Measurements from ENCODE around the gene NOS1AP.

The NOS1AP gene

GRCh38 chr1:162265983-162266382 is 196.5 kb downstream of the NOS1AP start:
- DNase-seq: no peak

GRCh38 chr1:162270016-162270770 is 200.7 kb downstream of the NOS1AP start:
- no peak for DNase-seq

GRCh38 chr1:162271972-162272371 is 202.5 kb downstream of the NOS1AP start:
- no peak for DNase-seq

- DNase-seq: no peak
Observed at GRCh38 chr1:162272419-162272818, 202.9 kb downstream of the NOS1AP start.

GRCh38 chr1:162275622-162276175 is 206.2 kb downstream of the NOS1AP start:
- no peak for DNase-seq

GRCh38 chr1:162276493-162276892 is 207.0 kb downstream of the NOS1AP start:
- DNase-seq: peak; percentile 3

- no peak for DNase-seq
Observed at GRCh38 chr1:162279136-162279498, 209.6 kb downstream of the NOS1AP start.

- DNase-seq: no peak
Observed at GRCh38 chr1:162281426-162281825, 211.9 kb downstream of the NOS1AP start.

GRCh38 chr1:162283657-162284056 is 214.2 kb downstream of the NOS1AP start:
- no peak for DNase-seq

- DNase-seq: no peak
Observed at GRCh38 chr1:162284206-162284955, 214.9 kb downstream of the NOS1AP start.

GRCh38 chr1:162285149-162285561 is 215.7 kb downstream of the NOS1AP start:
- DNase-seq: no peak

- DNase-seq: no peak
Observed at GRCh38 chr1:162291000-162291399, 221.5 kb downstream of the NOS1AP start.

- DNase-seq: no peak
Observed at GRCh38 chr1:162292422-162292849, 222.9 kb downstream of the NOS1AP start.

- DNase-seq: no peak
Observed at GRCh38 chr1:162293073-162293692, 223.7 kb downstream of the NOS1AP start.

- no peak for DNase-seq
Observed at GRCh38 chr1:162294015-162294414, 224.5 kb downstream of the NOS1AP start.

GRCh38 chr1:162297208-162297607 is 227.7 kb downstream of the NOS1AP start:
- DNase-seq: no peak

GRCh38 chr1:162298266-162298665 is 228.8 kb downstream of the NOS1AP start:
- DNase-seq: no peak

GRCh38 chr1:162299018-162299417 is 229.5 kb downstream of the NOS1AP start:
- no peak for DNase-seq

- DNase-seq: no peak
Observed at GRCh38 chr1:162300057-162300917, 230.8 kb downstream of the NOS1AP start.

GRCh38 chr1:162301696-162302095 is 232.2 kb downstream of the NOS1AP start:
- DNase-seq: no peak

GRCh38 chr1:162302306-162303003 is 233.0 kb downstream of the NOS1AP start:
- no peak for DNase-seq

GRCh38 chr1:162303004-162303344 is 233.5 kb downstream of the NOS1AP start:
- DNase-seq: no peak

All from CD4-positive, alpha-beta T cell treated with Interleukin-10 for 1 hour (primary cell).